ENCODE data around the gene AIFM2.

Gene AIFM2

GRCh38 chr10:70096705-70097420 lies 35.8 kb downstream of the AIFM2 start:
- no peak for DNase-seq (ENCODE audit: low spot score)
- TF ChIP-seq, protein P1, sequence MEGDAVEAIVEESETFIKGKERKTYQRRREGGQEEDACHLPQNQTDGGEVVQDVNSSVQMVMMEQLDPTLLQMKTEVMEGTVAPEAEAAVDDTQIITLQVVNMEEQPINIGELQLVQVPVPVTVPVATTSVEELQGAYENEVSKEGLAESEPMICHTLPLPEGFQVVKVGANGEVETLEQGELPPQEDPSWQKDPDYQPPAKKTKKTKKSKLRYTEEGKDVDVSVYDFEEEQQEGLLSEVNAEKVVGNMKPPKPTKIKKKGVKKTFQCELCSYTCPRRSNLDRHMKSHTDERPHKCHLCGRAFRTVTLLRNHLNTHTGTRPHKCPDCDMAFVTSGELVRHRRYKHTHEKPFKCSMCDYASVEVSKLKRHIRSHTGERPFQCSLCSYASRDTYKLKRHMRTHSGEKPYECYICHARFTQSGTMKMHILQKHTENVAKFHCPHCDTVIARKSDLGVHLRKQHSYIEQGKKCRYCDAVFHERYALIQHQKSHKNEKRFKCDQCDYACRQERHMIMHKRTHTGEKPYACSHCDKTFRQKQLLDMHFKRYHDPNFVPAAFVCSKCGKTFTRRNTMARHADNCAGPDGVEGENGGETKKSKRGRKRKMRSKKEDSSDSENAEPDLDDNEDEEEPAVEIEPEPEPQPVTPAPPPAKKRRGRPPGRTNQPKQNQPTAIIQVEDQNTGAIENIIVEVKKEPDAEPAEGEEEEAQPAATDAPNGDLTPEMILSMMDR (IDR thresholded peaks at IDR 0.05; ENCODE audit: extremely low read depth, insufficient read depth, missing control alignments) = no peak
- in situ Hi-C loops (cut with MboI; ENCODE audit: low pct_unique_long_range_greater_than_20kb, low sequenced_read_pairs, unreplicated experiment) = no loop called here

DNA sequence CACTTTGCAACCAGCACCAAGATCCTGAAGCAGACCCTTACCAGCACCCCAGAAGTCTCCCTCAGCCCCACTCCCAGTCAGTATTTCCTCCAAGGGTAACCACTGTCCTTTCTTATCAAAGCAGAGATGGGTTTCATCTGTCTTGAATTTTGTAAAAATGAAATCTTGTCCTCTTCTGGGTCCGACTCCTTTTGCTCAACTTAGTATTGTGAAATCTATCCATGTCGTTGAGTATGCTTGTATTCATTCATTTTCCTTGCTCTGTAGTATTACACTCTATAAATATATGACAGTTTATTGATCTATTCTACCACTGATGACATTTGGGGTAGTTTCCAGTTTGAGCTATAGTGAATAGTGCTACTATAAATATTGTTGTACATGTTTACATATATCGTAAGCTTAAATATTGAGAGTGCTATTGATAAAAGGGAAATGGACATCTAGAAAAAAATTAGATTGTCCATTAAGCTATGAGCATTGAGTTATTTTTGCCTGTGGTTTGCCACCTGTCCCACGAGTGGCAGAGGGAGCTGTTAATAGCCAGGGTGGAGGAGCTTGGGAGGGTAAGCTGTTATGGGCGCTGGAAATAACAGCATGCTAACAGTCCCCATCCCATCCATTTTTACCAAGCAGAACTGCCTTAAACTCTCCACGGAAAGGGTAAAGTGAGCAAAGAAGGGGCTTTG lies 36.5 kb downstream of the AIFM2 start:
- TF ChIP-seq, protein P1 (IDR thresholded peaks at IDR 0.05; ENCODE audit: extremely low read depth, insufficient read depth, missing control alignments) = no peak
- no peak for DNase-seq (ENCODE audit: low spot score)
- in situ Hi-C loops (cut with MboI; ENCODE audit: low pct_unique_long_range_greater_than_20kb, low sequenced_read_pairs, unreplicated experiment) = no loop called here

- TF ChIP-seq, protein P1 (IDR thresholded peaks at IDR 0.05; ENCODE audit: extremely low read depth, insufficient read depth, missing control alignments) = no peak
- in situ Hi-C loops (cut with MboI; ENCODE audit: low pct_unique_long_range_greater_than_20kb, low sequenced_read_pairs, unreplicated experiment) = no loop called here
- no peak for DNase-seq (ENCODE audit: low spot score)
Observed at GRCh38 chr10:70094250-70094649, 38.4 kb downstream of the AIFM2 start.

GRCh38 chr10:70093335-70093944 lies 39.2 kb downstream of the AIFM2 start:
- TF ChIP-seq, protein P1 (IDR thresholded peaks at IDR 0.05; ENCODE audit: extremely low read depth, insufficient read depth, missing control alignments) = no peak
- DNase-seq (ENCODE audit: low spot score) = no peak
- in situ Hi-C loops (cut with MboI; ENCODE audit: low pct_unique_long_range_greater_than_20kb, low sequenced_read_pairs, unreplicated experiment) = no loop called here

- TF ChIP-seq, protein P1 (IDR thresholded peaks at IDR 0.05; ENCODE audit: extremely low read depth, insufficient read depth, missing control alignments) = no peak
- no peak for DNase-seq (ENCODE audit: low spot score)
- in situ Hi-C loops (cut with MboI; ENCODE audit: low pct_unique_long_range_greater_than_20kb, low sequenced_read_pairs, unreplicated experiment) = no loop called here
Observed at GRCh38 chr10:70092389-70092718, 40.3 kb downstream of the AIFM2 start.

GRCh38 chr10:70090951-70091350 lies 41.7 kb downstream of the AIFM2 start:
- DNase-seq (ENCODE audit: low spot score) = no peak
- in situ Hi-C loops (cut with MboI; ENCODE audit: low pct_unique_long_range_greater_than_20kb, low sequenced_read_pairs, unreplicated experiment) = no loop called here
- TF ChIP-seq, protein P1 (IDR thresholded peaks at IDR 0.05; ENCODE audit: extremely low read depth, insufficient read depth, missing control alignments) = no peak

Data from GM13977 (cell line).